ENCODE results near the gene ABCC2. TPM values are rescaled to one million over a fixed set of nuclear protein-coding genes. Genes with fewer than 3 reads are reported as not detected.

ABCC2 gene
- total RNA-seq, 1 donor from 2014 or later = 0.22 TPM

GRCh38 chr10:99766302-99766681 lies 16.1 kb upstream of the ABCC2 start:
- peaks cover 2% of the 10 kb centered on the region for H3K9me3 ChIP-seq (replicated peaks)
- DNase-seq = no peak
- H3K27ac ChIP-seq (replicated peaks) = no peak overlapping the region
- intact Hi-C loops (cut with micrococcal nuclease) = no loop called here
- H3K4me1 ChIP-seq = no peaks in the 10 kb centered on the region
- TF ChIP-seq CTCF (IDR thresholded peaks at IDR 0.05; ENCODE audit: borderline replicate concordance) = no peak
- H3K36me3 ChIP-seq = peaks cover 3% of the 10 kb centered on the region
- no peak overlapping the region for H3K4me3 ChIP-seq
- no peaks in the 10 kb centered on the region for H3K27me3 ChIP-seq (ENCODE audit: low read depth)

GRCh38 chr10:99767901-99768300 lies 14.5 kb upstream of the ABCC2 start:
- H3K9me3 ChIP-seq (replicated peaks) = peaks cover 2% of the 10 kb centered on the region
- no peak for DNase-seq
- TF ChIP-seq CTCF (IDR thresholded peaks at IDR 0.05; ENCODE audit: borderline replicate concordance) = no peak
- intact Hi-C loops (cut with micrococcal nuclease) = no loop called here
- peaks cover 2% of the 10 kb centered on the region for H3K36me3 ChIP-seq
- H3K27me3 ChIP-seq (ENCODE audit: low read depth) = no peaks in the 10 kb centered on the region
- no peaks in the 10 kb centered on the region for H3K4me1 ChIP-seq
- H3K27ac ChIP-seq (replicated peaks) = no peak overlapping the region
- no peak overlapping the region for H3K4me3 ChIP-seq

- Histone ChIP-seq H3K4me1 (no peaks in the 10 kb centered on the region), H3K27me3 (ENCODE audit: low read depth) (no peaks in the 10 kb centered on the region), H3K4me3 (no peak overlapping the region), H3K36me3 (no peaks in the 10 kb centered on the region), H3K9me3 (replicated peaks) (no peaks in the 10 kb centered on the region), H3K27ac (replicated peaks) (no peak overlapping the region)
- no peak for DNase-seq
- no peak for TF ChIP-seq CTCF (IDR thresholded peaks at IDR 0.05; ENCODE audit: borderline replicate concordance)
- intact Hi-C loops (cut with micrococcal nuclease) = no loop called here
Measured at GRCh38 chr10:99768556-99768955, 13.9 kb upstream of the ABCC2 start.

GRCh38 chr10:99769706-99770105 lies 12.7 kb upstream of the ABCC2 start:
- Histone ChIP-seq H3K27ac (replicated peaks) (no peak overlapping the region), H3K36me3 (no peaks in the 10 kb centered on the region), H3K27me3 (ENCODE audit: low read depth) (no peaks in the 10 kb centered on the region), H3K4me1 (no peaks in the 10 kb centered on the region), H3K9me3 (replicated peaks) (no peaks in the 10 kb centered on the region), H3K4me3 (no peak overlapping the region)
- intact Hi-C loops (cut with micrococcal nuclease) = no loop called here
- no peak for DNase-seq
- no peak for TF ChIP-seq CTCF (IDR thresholded peaks at IDR 0.05; ENCODE audit: borderline replicate concordance)

GRCh38 chr10:99770408-99771045 lies 11.9 kb upstream of the ABCC2 start:
- Histone ChIP-seq H3K9me3 (replicated peaks) (no peaks in the 10 kb centered on the region), H3K27ac (replicated peaks) (no peak overlapping the region)
- intact Hi-C loops (cut with micrococcal nuclease) = no loop called here

More at GRCh38 chr10:99770408-99771045, 11.9 kb upstream of the ABCC2 start:
- no peak for DNase-seq
- Histone ChIP-seq H3K4me1 (no peaks in the 10 kb centered on the region), H3K27me3 (ENCODE audit: low read depth) (no peaks in the 10 kb centered on the region), H3K4me3 (no peak overlapping the region), H3K36me3 (no peaks in the 10 kb centered on the region)
- no peak for TF ChIP-seq CTCF (IDR thresholded peaks at IDR 0.05; ENCODE audit: borderline replicate concordance)

All from left ventricle myocardium inferior (tissue), 1 donor.